Measurements from ENCODE around the gene NAA15.

- TF ChIP-seq CTCF (IDR thresholded peaks at IDR 0.05; ENCODE audit: low read depth, low read length, poor library complexity, severe bottlenecking) (no peak), EZH2phosphoT487 (IDR thresholded peaks at IDR 0.05; ENCODE audit: borderline replicate concordance, low read length) (no peak)
Measured at GRCh38 chr4:139410312-139410711, 109.0 kb downstream of the NAA15 start.
